IPS DF 6.9 (cell line): ENCODE measurements around the gene CTNNA2.

Experiments
- DNase-seq: peaks from one replicate; pipeline ENCODE4 v3.0.0-alpha.2; 2013; ENCODE audit warnings: low read depth, low spot score
- H3K27ac ChIP-seq: one replicate; pipeline ENCODE4 v1.5.1; 2013; ENCODE audit warnings: low read length, control low read depth
- H3K27me3 ChIP-seq: 2 replicates; pipeline ENCODE4 v1.6.1; 2013; ENCODE audit warnings: mild to moderate bottlenecking, low read length; ENCODE audit not compliant: control insufficient read depth, insufficient read depth
- H3K36me3 ChIP-seq: 2 replicates; pipeline ENCODE4 v1.6.1; 2013; ENCODE audit warnings: low read length; ENCODE audit not compliant: control insufficient read depth, insufficient read depth
- H3K4me1 ChIP-seq: 2 replicates; pipeline ENCODE4 v1.6.1; 2013; ENCODE audit warnings: low read length; ENCODE audit not compliant: control insufficient read depth, insufficient read depth
- H3K4me3 ChIP-seq: 2 replicates; pipeline ENCODE4 v1.5.1; 2013; ENCODE audit warnings: mild to moderate bottlenecking, low read length
- H3K9me3 ChIP-seq: 2 replicates; pipeline ENCODE4 v1.6.1; 2013; ENCODE audit warnings: low read length, inconsistent platforms; ENCODE audit not compliant: control insufficient read depth, insufficient read depth
- WGBS: extraction: QIAGEN DNeasy Blood & Tissue Kit; methylation state at CpG from one replicate; pipeline ENCODE4 v1.1.7; 2013; ENCODE audit warnings: mixed read lengths, missing lambda C conversion rate; ENCODE audit not compliant: insufficient read length, insufficient coverage; 5-methylcytosine and 5-hydroxymethylcytosine counted together

CTNNA2 gene

DNA sequence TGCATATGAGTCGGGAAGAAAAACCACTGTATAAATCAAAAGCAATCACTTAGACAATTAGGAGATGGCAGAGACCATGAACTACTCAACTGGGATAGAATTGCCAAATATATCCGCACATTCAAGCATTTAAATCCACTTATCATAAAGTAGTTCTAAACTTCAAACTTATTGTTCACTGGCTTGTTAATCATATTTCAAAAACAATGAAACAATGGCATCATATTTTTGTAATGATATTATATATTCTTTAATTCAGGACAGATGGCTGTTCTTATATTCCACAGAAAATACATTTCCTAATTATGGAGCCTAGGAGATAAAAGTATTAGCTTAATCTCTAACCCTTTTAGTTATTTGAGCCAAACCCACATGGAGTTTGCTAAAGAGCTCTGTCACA is 263.6 kb downstream of the CTNNA2 start:
- Histone ChIP-seq H3K27ac (no peak overlapping the region), H3K4me3 (no peak overlapping the region), H3K36me3 (no peaks in the 10 kb centered on the region), H3K27me3 (no peaks in the 10 kb centered on the region), H3K9me3 (no peaks in the 10 kb centered on the region), H3K4me1 (no peaks in the 10 kb centered on the region)
- no peak for DNase-seq
- WGBS, result no CpG with 5 or more reads among the region's 2 CpGs

DNA sequence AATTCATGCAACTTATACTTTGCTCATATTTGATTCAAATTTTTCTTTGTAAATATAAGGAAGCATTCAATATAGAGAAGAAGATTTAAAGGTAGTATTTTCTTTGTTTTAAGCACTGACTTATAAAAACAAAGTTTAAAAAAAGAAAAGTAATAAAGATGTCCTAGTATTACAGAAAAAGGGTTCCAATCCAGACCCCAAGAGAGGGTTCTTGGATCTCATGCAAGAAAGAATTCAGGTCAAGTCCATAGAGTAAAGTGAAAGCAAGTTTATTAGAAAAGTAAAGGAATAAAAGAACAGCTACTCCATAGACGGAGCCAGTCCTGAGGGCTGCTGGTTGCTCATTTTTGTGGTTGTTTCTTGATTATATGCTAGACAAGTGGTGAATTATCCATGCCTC is 267.9 kb downstream of the CTNNA2 start:
- H3K4me1 ChIP-seq, result no peaks in the 10 kb centered on the region; the same call in 1 of the 2 replicates
- H3K27me3 ChIP-seq, result no peaks in the 10 kb centered on the region
- H3K27ac ChIP-seq, result no peak overlapping the region
- H3K4me3 ChIP-seq, result no peak overlapping the region
- H3K9me3 ChIP-seq, result no peaks in the 10 kb centered on the region
- no peaks in the 10 kb centered on the region for H3K36me3 ChIP-seq
- no peak for DNase-seq
- no CpG with 5 or more reads among the region's 1 CpG for WGBS

DNA sequence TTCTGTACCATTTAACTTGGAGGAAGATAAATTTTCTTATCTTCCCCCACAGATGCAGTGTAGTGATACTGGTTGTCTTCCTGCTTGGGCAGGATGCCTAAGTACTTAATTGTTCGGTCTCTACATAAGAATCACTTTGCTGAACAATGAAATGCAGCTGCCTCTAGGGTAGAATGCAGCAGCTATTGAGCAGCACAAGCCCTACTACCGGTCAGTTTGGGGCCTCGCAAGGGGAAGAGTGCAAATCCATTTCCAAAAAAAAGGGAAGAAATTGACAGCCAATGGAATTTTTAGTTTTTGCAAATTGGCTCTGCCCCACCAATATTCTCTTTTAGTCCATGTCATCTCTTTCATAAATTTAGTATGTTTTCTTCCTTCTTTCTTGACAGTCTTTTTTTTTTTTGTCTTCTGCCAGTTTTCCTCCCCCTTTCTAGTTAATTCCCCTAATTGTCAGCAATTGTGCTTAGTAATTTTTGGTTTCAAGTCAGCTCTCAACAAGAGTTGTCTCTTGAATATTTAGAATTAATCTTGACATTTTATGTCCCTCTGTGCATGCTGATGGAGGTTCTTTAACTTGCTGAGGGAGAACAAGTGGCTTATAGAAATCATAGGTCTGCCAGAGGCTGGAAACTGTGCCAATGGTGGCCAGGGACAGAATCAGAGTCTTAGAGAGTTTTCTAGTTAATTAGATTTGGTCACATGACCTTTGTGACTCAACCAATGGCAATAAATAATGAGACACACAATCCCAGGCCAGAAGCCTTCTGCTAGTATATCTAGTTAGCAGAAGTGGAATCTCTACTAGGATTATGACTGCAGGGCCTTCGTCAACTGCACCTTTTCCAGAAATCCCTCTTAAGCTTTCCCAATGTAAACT is 270.0 kb downstream of the CTNNA2 start:
- no peaks in the 10 kb centered on the region for H3K9me3 ChIP-seq
- H3K4me1 ChIP-seq, result no peaks in the 10 kb centered on the region; the same call in 1 of the 2 replicates
- WGBS, result no CpG with 5 or more reads among the region's 4 CpGs
- no peaks in the 10 kb centered on the region for H3K27me3 ChIP-seq
- H3K27ac ChIP-seq, result no peak overlapping the region
- no peak overlapping the region for H3K4me3 ChIP-seq
- peak; percentile 68 for DNase-seq
- H3K36me3 ChIP-seq, result no peaks in the 10 kb centered on the region

DNA sequence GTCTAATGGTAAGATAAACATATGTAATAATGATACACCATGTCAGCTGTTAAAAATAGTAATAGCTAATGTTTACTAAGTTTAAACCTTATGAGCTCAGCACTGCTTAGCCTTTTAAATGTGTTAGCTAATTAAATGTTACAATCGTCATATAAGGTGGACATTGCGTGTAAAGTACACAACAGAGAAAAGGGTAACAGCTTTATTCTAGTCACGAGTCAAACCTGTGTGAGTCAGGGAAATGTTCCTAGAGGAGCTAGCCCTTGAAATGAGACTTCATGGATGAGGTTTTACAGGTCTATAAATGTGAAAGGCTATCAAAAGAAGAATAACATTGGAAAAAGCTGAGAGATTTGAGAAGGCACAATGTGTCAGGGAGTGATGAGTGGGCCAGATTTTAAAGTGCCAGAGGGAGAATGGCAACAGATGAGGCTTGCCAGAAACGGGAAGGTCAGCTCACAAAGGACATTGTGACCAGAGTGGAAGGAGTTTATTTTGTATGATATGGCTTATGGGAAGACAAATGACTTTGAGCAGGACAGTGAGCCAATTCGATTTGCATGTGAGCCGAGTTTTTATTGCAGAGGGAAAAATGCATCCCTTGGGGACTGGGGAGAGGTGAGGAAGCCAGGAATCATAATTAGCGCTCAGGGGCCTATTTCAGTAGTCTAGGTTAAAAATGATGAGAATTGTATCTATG is 276.3 kb downstream of the CTNNA2 start:
- WGBS, result no CpG with 5 or more reads among the region's 7 CpGs
- Histone ChIP-seq H3K27me3 (no peaks in the 10 kb centered on the region), H3K4me1 (no peaks in the 10 kb centered on the region), H3K27ac (no peak overlapping the region), H3K4me3 (no peak overlapping the region), H3K36me3 (no peaks in the 10 kb centered on the region), H3K9me3 (no peaks in the 10 kb centered on the region)
- no peak for DNase-seq

DNA sequence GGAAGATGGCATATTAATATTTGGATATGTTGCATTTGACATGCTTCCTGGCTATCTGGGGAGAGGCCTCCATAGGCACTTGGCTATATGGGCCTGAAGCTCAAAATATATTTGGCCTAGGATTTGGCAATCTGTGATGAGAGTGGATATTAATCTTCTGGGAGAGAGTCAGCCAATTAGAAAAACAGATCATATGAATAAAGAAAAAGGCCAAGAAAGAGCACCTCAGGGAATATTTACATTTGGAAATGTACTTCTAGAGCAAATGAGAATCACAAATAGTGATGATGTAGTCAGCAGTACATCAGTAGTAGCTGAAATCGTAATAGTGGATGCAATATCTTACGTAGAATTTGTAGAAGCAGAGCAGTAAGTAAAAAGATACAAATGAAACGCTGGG is 277.0 kb downstream of the CTNNA2 start:
- Histone ChIP-seq H3K36me3 (no peaks in the 10 kb centered on the region), H3K9me3 (no peaks in the 10 kb centered on the region), H3K4me1 (no peaks in the 10 kb centered on the region), H3K27ac (no peak overlapping the region), H3K4me3 (no peak overlapping the region), H3K27me3 (no peaks in the 10 kb centered on the region)
- no peak for DNase-seq
- no CpG with 5 or more reads among the region's 3 CpGs for WGBS

DNA sequence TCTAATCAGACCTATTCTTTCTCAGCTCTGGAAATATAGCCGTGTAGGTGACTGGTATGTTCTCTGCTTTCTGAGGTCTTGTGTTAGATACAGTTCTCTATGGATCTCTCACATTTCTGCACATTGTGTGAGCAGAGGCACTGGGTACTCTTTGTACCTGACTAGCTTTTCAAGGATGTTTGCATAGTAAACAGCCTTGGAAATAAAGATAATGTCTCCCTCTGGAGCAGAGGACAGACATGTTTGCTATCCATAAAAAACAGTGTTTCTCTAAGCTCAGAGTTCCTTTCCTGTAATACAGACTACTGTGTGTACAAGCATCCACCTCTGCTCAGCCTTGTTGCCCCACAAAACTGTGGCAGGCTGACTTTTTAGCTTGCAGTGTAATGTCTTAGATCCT is 279.2 kb downstream of the CTNNA2 start:
- Histone ChIP-seq H3K36me3 (no peaks in the 10 kb centered on the region), H3K27ac (no peak overlapping the region), H3K27me3 (no peaks in the 10 kb centered on the region), H3K4me3 (no peak overlapping the region), H3K9me3 (no peaks in the 10 kb centered on the region), H3K4me1 (peaks cover 3% of the 10 kb centered on the region; the same call in 1 of the 2 replicates)
- DNase-seq, result no peak
- WGBS, result no CpG with 5 or more reads among the region's 1 CpG

DNA sequence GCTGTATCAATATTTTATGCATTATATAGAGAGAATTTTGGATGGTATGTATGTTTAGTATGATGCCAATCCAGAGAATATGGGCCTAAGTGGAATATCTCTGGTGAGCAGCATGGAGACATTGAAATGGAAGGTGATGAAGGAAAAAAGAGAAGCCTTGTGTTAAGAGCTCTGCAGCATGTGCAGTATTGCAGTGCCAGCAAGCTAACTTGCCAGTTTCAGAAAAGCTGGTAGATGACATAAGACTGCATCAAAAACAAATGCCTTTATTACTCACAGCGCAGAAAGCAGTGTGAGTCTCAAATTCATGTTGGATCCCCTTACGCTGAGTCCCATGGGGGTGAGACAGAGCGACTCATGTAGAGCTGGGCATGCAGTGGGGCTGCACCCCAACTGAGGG is 280.2 kb downstream of the CTNNA2 start:
- H3K4me3 ChIP-seq, result no peak overlapping the region
- no peak overlapping the region for H3K27ac ChIP-seq
- no peaks in the 10 kb centered on the region for H3K36me3 ChIP-seq
- no CpG with 5 or more reads among the region's 3 CpGs for WGBS
- DNase-seq, result no peak
- no peaks in the 10 kb centered on the region for H3K27me3 ChIP-seq
- H3K4me1 ChIP-seq, result peaks cover 3% of the 10 kb centered on the region; the same call in 1 of the 2 replicates
- no peaks in the 10 kb centered on the region for H3K9me3 ChIP-seq

DNA sequence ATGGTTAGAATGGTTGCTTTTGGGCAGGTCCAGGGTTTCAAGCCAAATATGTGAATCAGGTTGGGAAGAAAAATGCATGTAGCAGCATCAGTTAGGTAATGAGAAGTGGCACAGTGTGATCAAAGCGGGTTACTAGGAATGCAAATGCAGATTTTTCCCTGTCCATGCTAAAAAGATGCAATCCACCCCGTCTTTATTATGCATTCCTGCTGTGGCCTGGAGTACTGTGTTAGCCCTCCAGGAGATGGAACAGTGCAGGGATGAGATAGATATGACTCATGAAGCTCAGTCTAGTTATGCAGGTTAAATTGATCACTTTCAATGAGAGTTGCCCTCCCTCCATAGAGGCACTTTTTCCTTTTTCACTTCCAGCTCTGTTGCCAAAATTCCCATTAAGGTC is 283.8 kb downstream of the CTNNA2 start:
- Histone ChIP-seq H3K4me3 (no peak overlapping the region), H3K4me1 (peaks cover 3% of the 10 kb centered on the region; the same call in 1 of the 2 replicates), H3K9me3 (no peaks in the 10 kb centered on the region), H3K27ac (no peak overlapping the region), H3K36me3 (no peaks in the 10 kb centered on the region), H3K27me3 (no peaks in the 10 kb centered on the region)
- no CpG with 5 or more reads among the region's 2 CpGs for WGBS
- no peak for DNase-seq

DNA sequence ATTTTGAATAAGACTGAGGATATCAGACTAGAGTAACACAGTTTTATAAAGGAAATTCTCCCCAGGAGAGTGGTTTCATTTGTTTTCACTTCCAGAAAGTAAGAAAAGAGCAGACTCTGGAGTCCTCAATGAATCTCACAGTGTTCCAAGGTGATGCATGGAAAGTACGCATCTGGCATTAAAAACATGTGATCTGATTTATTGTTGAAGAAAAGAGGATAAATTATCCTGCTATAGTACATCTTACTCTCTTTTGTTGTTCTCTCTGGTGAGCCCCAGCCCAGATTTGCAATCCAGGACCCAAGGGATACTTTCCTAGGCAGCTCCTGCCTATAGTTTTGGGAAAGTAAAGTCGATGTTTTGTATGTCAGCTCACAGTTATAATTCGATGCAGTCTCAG is 285.9 kb downstream of the CTNNA2 start:
- WGBS, result no CpG with 5 or more reads among the region's 3 CpGs

DNA sequence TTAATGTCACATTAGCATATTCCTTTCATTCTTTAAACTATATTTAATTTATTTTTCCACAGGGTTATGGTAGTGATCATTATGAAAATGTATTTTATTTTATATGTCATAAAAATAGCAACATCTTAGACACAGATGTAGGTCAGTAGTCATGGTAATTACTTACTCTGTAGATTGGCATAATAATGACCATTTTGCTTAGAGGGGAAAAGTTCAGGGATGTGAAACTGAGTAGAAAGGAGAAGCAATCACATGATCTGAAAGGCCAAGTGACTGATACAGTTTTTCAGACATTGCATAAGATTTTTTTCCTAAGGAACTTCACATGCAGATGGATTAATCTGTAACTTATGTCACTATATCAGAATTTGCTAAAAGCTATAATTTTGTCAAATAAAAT is 286.9 kb downstream of the CTNNA2 start:
- no peak for DNase-seq
- Histone ChIP-seq H3K27me3 (no peaks in the 10 kb centered on the region), H3K27ac (no peak overlapping the region), H3K4me3 (no peak overlapping the region), H3K9me3 (no peaks in the 10 kb centered on the region), H3K4me1 (peaks cover 3% of the 10 kb centered on the region; the same call in 1 of the 2 replicates), H3K36me3 (no peaks in the 10 kb centered on the region)

More for the DNA sequence above, 285.9 kb downstream of the CTNNA2 start:
- no peak for DNase-seq
- H3K4me1 ChIP-seq, result peaks cover 3% of the 10 kb centered on the region; the same call in 1 of the 2 replicates
- no peak overlapping the region for H3K4me3 ChIP-seq
- no peaks in the 10 kb centered on the region for H3K36me3 ChIP-seq
- no peak overlapping the region for H3K27ac ChIP-seq
- no peaks in the 10 kb centered on the region for H3K9me3 ChIP-seq
- H3K27me3 ChIP-seq, result no peaks in the 10 kb centered on the region
